Adrenal gland (tissue), 5 donors: ENCODE results near the gene ZDHHC11B.

Experiments used
- POLR2A ChIP-seq, 2 donors: fragments of 450-650 bp; IDR thresholded peaks; one replicate each; pipeline ENCODE4 v1.6.1; 2017; ENCODE audit warnings: antibody characterized with exemption in 2 of 2, mild to moderate bottlenecking in 2 of 2, moderate library complexity in 1 of 2
- TF ChIP-seq, protein P1 (sequence below), 6 experiments: fragments of 450-650 bp in 4 of 6; fragments of 200-600 bp in 2 of 6; sonication (generic) in 1 of 6; IDR thresholded peaks; 1 replicate in 5 of 6; 2 replicates in 1 of 6; pipeline versions ENCODE4 v1.5.1 to v1.8.0; 2016 to 2021; ENCODE audit warnings: antibody characterized with exemption in 6 of 6, mild to moderate bottlenecking in 2 of 6, moderate library complexity in 1 of 6
- donor health status: DM: no; HTN: no; CAD: no.

DNA sequence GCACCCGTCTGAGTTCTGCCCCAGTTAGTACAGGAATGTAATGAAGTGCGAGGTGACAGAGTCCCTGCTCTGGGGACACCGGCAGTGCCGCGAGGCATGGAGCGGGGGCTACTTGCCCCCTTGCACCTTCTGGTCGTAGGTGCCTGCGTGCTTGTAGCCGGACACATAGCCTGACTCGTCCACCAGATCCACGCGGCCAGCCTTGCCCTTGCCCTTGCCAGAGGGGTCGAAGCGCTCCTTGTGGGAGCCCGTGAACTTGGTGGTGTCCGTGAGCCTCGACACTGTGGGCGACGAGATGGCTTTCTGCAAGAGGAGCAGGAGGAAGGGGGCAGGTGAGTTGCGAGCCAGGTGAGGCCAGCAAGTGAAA lies 119.6 kb downstream of the ZDHHC11B start:
- TF ChIP-seq POLR2A (IDR thresholded peaks at IDR 0.05): no peak
- TF ChIP-seq, protein P1, sequence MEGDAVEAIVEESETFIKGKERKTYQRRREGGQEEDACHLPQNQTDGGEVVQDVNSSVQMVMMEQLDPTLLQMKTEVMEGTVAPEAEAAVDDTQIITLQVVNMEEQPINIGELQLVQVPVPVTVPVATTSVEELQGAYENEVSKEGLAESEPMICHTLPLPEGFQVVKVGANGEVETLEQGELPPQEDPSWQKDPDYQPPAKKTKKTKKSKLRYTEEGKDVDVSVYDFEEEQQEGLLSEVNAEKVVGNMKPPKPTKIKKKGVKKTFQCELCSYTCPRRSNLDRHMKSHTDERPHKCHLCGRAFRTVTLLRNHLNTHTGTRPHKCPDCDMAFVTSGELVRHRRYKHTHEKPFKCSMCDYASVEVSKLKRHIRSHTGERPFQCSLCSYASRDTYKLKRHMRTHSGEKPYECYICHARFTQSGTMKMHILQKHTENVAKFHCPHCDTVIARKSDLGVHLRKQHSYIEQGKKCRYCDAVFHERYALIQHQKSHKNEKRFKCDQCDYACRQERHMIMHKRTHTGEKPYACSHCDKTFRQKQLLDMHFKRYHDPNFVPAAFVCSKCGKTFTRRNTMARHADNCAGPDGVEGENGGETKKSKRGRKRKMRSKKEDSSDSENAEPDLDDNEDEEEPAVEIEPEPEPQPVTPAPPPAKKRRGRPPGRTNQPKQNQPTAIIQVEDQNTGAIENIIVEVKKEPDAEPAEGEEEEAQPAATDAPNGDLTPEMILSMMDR (IDR thresholded peaks at IDR 0.05): no peak
